NCI-H748 (cell line): Measurements from ENCODE around the gene OPALIN.

ENCODE experiments used
- DNase-seq: peaks from one replicate; lab custom pipeline; 2025; ENCODE audit not compliant: unreplicated experiment; lab: John Stamatoyannopoulos, UW

The OPALIN gene, protein sequence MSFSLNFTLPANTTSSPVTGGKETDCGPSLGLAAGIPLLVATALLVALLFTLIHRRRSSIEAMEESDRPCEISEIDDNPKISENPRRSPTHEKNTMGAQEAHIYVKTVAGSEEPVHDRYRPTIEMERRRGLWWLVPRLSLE

DNA sequence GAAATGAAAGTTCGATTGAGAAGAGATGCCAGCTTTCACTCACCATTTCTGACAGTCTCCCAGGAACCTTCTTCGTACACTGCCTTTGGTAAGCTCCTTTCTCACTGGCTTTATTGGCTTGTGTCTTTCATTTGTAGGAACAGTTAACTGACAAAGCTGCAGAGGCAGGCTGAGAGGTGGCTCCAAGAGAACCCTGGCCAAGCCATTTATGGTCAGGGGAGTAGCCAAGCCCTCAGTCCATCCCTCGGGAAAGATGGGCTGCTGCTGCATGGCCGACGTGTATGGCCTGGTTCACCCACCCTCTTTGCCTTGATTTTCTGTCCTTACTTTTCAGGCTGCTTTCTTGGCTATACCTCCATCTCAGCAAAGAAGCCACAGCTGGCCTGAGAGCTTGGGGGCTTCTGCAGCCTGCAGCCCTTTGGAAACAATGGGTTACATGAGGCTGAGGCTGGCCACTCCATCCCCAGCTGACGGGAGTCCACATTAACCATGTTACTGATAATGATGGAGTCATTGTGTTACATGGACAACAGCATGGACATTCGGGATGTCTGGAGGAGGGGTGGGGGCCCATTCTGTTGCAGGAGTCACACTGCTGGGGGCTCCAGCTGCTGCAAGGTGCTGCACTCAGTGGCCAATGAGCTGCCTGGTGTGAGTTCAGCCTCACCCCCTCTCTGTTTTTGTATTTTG is at the start of gene OPALIN:
OPALIN (minus strand) TSS at position 152 of the 690 bp plus-strand sequence; CDS start at position 46, 106 bp downstream.
- no peak for DNase-seq

DNA sequence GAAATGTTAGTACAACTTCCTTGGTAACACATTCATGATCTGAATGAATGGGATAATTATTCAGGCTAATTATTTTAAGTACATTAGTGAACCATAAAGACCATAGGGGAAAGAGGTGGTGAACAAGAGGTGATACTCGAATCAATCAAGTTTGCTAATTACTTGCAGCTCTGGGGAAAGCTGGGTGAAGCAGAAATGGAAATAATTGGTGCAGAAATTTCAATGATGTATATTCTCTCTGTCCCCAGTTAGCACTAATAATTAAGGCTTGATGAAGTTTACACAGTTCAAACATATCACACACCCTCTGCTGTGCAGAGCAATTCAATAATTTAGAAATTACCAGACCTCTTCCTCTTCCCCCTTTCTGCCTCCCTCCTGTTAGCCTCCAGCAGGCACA is 49.4 kb upstream of the OPALIN start:
- DNase-seq, result no peak

DNA sequence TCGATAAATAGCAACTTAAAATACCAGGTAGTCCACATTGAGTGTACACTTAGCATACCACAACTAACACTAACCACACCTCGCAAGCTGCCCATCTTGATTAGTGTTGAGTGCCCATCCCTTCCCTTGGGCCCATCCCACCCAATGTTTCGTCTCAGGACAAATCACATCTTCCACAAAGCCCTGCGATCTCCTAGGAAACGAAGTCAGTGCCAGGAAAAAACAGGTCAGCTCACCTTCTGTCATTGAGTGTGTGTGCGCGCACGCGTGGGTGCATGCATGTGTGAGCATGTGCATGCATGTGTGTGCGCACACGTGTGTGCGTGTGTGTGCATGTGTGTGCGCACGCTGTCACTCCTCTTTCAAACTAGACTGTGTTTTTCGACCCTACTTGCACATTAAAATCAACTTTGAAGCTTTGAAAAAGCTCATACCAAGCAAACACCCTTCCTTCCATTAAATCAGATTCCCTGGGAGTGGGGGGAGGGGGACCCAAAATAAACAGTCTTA is 48.8 kb upstream of the OPALIN start:
- DNase-seq, result no peak

DNA sequence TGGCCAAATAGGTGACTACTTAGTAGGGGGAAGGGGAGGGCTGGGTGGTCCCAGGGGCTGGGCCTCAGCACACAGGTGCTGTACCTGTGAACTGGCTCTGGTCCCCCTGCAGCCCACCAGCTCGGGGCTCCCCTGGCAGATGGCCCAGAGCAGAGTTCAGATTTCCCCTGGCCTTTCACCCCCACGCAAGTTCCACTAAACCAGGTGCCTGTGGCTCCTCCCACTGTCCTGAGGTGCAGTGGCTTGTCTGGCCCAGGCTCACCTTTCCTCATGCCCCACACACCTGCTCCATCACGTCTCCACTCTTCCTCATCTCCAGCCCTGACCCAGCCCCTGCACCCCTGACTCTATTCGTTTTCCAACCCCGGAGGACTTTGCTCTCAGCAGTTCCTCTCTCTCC is 47.3 kb upstream of the OPALIN start:
- DNase-seq, result no peak

DNA sequence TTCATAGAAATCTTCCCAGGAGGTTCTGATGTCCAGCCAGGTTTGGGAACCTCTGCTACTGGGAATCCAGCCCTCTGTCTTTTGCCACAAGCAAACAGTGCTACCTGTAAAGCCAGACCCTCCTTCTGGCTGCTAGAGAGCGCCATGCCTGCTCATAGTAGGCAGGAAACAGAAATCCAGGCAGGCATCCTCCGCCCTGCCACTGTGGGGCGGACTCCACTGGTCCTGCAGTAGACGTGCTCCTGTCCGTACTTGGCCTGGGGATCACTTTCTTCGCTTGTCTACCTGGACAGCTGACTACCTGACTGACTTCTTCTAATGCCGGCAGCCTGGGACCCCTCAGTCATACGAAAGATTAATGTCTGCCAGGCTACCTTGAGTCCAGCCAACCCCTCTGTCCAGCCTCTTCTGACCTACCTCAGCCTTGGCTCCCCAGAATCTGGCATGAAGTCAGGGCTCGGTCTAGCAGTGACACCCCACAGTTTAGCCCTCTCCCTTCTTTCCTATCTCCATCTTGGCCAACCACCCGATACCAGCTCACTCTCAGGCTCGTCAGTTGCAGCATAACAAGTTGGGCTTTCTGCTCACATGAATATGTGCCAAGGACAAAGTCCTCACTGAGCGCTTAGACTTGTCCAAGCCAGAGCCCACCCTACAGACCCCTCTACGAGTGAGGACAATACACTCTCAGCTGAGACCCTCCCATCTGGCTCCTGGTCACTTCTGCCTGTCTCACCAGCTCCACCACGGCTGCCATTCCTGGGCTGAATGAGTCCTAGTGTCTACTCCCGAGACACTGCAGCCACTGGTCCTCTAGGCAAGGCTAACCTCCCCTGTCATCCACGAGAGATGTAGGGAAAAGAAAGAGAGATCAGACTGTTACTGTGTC is 43.9 kb upstream of the OPALIN start:
- DNase-seq, result no peak

DNA sequence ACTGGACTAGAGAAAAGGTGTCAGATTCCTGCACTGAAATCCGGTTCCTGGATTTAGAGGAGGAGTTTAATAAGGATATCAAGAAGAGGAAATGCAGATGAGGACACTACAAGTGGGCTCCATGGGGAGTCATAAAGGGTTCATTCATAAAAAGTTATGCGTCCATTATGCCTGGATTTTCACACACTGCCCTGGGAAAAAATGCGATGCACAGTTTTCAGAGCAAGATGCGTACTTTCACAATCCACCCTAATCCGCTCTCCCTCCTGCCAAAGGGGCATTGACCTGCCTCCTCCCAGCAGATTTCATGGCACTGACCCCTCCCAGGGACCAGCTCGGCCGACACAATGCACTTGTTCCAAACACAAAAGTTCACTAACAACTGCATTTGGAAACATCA is 42.2 kb upstream of the OPALIN start:
- no peak for DNase-seq

DNA sequence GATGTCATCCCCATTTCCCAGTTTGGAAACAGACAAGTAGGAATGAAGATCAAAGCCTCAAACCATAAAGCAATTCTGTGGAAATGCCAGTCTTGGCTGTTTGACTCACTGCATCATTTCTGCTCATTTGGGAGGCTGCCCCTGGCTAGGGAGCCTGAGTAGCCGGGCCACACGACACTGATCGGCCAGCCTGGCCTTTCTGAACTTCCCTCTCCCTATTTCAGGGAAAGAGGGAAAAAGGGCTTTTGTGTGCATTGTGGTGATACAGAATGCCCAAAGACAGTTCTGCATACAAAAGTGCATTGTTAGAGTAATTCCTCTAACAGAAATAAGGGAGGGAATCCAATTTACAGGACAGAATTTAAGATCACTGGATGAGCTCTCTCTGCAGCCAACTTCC is 41.7 kb upstream of the OPALIN start:
- no peak for DNase-seq

DNA sequence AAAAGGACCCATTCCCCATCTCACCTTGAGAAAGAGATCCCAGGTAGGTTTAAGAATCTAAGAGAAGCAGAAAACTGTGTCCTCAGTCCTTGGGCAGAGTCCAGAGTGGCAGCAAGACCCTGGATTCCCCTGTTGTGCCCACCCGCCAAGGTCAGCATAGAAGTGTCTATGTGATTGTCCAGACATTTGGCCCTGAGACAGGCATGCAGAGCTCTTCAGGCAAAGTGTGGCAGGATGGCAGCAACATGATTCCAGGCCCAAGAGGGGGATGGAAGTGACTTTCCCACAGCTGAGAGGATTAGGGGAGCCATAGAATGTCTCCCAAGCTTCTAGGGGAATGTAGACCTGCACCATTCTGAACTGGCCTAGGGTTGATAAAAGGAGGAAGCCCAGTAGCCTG is 39.1 kb upstream of the OPALIN start:
- no peak for DNase-seq

DNA sequence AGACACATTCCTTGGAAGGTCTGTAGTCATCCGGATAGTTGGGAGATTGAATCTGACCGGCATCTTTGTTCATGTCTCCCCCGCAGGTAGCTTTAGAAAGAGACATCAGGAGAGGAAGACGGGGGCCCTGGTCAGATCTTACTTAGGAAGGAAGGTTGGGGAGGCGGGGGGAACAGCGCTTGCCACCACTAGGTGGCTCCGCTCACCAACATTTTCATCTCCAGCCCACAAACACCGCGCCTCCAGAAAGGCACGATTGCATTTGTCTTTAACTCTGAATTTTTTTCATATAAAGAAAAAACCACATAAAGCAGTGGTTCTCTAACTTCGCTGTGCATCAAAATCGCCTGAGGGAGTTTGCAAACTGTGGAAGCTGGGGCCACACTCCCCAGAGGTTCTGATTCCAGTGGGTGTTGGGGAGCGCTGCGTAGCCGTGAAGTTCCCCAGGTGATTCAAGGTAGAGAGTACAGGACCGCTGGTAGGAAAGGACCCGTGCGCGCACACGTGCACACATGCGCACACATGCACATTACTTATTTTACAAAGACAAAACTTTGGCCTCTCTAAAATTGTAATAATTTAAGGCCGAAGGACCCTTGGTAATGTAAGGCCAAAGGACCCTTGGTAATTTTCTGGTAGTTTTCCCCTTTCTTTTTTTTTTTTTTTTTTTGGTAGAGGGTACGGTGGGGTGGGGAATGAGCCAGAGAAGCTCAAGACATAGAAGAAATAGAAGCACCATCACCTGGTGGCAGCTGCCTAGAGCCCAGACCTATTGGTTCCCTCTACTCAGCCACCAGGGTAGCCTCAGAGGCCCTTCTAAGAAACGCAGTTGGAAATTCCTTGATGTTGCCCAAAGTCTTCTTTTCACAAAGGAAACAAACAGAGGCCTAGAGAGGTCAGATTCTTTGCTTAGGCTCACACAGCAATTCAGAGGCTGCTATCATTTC is 37.4 kb upstream of the OPALIN start:
- peak; percentile 58 for DNase-seq

DNA sequence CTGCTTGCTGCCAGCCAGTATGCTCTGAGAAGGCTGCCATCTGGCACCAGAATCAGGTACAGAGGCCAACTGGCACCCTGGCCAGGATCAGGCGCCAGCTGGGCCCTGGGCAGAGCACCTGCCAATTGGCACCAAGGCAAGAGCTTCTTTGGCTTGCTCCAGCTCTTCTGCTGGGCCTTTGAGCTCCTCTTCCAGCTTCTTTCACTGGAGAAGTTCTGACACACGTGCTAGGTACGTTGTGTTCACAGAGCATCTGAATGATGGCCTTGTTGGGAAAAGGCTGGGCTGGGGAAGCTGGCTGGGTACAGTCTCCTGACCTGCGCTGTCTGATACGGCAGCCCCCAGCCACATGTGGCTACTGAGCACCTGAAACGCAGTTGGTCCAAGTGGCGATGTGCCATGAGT is 31.7 kb upstream of the OPALIN start:
- DNase-seq, result no peak

DNA sequence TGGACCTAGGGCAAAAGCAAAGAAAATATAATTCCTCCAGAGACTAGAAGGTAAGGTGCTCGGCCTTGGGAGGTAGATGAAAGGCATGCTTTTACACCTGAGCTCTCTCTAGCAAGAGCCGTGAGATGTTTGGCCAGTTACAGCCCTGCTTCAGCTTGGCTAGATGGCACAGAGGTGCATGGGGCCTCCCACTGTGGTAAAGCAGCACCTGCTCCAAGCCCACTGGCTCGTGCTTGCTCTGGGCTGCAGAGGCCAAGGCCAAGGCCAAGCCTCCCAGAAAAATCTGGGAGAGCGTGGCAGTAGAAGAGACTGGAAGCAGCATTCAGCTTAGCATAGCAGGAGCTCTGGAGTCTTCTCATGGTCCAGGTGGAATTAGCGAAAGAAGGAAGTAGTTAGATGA is 31.0 kb upstream of the OPALIN start:
- no peak for DNase-seq

DNA sequence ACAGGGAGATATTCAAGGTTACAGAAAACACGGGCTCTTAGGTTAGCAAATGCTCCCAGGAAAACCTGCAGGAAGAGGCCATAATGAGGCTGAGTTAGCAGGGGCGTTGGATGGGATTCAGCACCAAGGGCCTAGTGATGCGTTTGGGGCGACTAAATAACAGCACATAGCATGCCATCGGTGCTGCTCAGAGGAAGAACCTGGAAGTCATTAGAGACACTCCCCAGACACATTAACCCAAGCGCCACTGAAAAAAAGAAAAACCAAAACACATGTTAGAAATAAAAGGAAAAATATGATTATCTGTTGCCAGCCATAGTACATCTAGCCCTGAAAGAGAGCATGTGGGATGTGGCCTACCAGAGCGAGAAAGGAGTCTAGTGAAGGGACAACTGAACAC is 28.8 kb upstream of the OPALIN start:
- no peak for DNase-seq

DNA sequence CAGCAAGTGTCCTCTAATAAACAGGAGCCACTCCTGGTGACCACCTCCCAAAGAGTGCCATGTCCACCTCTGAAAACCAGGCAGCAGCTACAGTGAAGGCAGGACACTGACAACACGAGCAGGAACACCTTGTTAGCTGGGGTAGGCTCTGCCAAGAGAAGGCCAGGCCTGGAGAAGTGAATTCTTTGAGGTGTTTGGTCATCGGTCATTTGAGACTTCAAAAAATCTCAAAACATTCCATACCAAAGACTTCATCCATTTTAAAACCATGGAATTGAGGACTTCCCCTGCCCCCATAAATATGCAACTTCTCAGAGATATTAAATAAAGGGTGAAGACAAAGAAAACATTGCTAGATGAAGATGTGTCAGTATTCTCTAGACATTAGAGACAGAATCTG is 28.4 kb upstream of the OPALIN start:
- no peak for DNase-seq

DNA sequence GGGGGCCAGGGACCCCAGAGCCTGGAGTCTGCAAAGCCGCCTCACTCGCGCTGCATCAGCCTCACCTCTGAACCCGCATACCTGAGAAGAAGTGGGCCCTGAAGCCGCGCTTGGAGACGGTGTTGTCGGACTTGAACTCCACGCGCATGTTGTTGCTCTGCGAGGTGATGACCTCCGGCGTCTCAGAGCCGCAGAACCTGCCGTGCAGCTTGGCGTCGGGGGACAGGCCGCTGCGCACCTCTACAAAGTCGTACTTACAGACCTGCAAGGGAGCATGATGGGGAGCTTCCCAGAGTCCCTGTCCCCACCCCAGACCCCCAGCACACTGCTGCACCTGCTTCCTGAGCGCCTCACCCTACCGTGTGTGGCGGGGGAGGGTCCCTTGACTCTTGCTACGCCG is 25.7 kb upstream of the OPALIN start:
- DNase-seq, result no peak

DNA sequence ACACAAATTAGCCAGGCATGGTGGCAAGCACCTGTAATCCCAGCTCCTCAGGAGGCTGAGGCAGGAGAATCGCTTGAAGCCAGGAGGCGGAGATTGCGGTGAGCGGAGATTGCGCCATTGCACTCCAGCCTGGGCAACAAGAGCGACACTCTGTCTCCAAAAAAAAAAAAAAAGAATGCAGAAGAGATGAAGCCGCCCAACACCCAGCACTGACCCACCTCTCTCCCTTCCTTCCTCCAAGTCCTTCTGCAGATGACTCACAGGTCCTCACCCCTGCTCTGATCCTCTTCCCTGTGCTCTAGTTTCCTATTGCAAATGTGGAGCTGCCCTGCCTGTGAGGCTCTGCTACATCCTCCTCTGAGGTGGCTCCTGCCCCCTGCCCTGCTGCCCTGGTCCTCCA is 22.0 kb upstream of the OPALIN start:
- no peak for DNase-seq

DNA sequence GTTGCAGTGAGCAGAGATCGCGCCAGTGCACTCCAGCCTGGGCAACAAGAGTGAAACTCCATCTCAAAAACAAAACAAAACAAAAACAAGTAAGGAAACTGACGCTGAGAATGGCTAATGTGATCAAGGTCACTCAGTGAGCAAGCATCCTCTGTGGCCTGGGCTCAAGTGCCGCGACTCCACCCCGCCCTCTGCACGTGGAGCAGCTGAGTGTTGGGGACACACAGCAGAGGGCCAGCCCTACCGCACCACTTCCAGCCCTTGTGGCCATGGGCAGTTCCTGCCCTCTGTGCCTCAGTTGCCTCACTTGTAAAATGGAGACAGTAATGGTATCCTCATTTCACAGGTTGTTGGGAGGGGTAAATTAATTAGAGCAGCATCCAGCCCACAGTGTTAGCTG is 21.0 kb upstream of the OPALIN start:
- DNase-seq, result no peak

DNA sequence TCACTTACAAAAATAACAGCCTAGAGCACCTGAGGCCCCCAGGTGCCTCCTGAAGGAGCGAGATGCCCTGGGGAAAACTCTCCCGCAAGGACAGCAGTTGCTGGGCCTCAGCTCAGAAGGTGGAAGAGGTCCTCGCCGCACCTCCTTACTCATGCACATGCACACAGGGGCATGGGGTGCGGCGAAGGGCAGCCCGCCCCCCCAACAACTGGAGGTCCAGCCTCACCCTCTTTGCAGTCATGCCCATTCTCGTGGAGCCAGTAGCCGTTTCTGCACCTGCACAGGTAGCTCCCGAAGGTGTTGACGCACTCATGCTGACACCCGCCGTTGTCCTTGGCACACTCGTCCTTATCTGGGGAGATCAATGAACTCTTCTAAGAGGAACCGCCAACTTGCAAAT is 19.9 kb upstream of the OPALIN start:
- DNase-seq, result no peak

DNA sequence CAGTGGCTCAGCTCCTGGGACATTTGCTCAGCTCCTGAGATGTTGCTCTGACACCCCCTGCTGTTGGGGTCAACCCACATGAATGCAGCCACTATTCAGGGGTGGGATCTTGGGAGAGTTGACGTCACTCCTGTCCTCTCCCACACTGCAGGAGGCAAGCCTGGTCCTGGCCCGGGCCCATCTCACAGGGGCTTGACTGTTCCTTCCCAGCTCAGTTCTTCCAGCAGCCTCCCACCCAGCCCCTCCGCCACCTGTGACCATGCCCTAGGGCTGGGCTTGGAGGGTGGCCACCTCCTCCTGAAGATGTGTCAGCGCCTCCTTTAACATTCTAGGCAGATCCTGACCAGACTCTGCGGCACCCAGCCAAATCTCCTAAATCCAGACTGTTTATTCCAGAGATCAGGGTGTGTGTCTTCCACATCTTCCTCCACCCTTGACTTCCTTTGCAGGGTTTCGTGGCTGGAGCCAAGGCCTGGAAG is 19.1 kb upstream of the OPALIN start:
- no peak for DNase-seq

DNA sequence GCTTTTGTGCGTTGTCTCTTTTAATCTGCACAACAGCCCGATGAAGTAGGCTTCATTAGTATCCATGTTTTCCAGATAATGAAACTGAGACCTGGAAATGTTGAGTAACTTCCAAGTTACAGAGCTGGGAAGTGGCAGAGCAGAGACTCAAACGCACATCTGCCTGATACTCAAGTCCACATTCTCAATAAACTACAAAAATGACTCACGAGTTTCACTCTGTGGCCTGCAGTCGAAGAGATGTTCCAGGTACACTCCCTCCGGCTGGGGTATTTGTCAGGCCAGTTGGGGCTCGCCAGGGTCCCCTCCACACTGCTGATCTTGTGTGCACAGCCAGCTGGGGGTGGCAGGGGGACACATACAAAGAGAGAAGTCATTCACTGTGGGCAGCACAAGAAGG is 17.7 kb upstream of the OPALIN start:
- no peak for DNase-seq

DNA sequence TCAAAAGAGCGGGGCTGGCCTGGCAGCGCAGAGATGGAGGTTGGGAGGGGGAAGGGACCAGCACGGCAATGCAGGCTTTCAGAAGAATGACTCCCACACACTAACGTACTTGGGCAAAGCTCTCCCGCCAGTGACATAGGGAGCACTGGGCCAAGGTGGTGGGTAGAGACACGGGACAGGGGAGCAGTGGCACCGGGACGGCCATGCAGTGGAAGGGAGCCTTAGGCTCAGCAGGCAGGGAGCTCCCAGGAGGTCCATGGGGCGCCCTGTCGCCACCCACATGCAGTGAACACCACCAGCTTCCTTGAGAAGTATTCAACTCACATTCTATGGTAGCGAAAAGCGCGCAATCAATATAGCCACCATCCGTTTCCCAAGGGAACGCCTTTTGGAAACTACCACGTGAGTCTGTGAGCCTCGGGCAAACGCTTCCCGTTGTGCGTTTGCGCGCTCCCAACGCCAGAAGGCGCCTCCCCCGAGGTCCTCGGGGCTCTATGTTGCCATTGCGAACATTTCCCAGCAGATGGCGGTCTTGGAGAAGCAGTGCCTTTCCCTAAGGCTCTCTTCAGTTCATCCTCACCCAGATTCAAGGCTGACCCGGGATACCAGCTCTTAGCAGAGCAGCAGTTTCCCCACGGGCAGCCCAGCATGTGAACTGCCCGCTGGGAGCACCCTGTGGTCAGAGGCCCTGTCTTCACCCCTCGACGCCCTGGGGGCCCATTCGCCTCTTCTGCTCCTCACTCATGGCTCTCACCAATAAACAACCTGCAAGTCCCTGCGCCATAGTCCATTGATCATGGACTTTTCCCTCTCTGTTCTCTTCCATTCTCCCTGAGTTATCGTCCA is 16.4 kb upstream of the OPALIN start:
- peak; percentile 79 for DNase-seq
